Stimulated activated CD8-positive, alpha-beta memory T cell treated with anti-CD3 and anti-CD28 coated beads, Interleukin-4, amount 100 ng/mL, for 1 hour (primary cell): Measurements from ENCODE around the gene PTRH1.

ENCODE experiments used
- DNase-seq, 2 donors: peaks; one replicate each; pipeline ENCODE4 v3.0.0-alpha.2; 2020; ENCODE audit warnings: low read depth in 2 of 2, low spot score in 1 of 2

The PTRH1 gene

DNA sequence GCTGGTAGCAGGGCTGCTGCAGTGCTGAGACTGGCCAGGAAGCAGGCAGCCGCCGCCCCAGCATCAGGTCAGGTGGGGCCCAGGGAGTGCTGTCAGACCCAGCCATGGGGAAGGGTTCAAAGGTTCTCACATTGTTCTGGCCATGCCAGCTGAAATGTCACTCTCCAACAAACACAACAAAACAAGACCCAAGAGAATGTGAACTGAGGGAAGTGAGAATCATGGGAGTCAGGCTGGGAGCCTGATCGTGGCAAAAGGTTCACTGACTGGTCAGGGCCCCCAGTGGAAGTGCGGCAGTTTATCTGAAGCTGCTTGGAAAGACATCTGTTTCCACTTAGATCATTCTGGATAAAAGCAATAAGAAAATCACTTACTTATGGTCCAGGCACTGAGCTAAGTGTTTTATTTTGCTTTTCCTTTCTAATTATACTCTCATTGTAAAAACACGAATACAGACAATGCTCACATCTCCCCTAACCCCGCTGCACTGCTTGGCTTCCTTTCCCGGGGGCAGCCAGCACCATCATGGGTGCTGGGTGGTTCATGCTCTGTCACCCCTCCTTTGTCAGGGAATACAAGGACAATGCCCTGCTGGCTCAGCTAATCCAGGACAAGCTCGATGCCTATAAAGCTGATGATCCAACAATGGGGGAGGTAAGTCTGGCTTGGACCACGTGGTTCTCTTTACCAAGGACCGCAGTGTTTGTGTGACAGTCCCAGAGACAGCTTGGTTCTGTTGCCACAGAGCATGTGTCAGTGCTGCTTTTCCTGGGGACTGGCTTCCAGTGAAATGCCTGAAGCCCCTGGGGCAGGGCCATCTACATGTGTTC is 50.6 kb downstream of the PTRH1 start:
- no peak for DNase-seq

DNA sequence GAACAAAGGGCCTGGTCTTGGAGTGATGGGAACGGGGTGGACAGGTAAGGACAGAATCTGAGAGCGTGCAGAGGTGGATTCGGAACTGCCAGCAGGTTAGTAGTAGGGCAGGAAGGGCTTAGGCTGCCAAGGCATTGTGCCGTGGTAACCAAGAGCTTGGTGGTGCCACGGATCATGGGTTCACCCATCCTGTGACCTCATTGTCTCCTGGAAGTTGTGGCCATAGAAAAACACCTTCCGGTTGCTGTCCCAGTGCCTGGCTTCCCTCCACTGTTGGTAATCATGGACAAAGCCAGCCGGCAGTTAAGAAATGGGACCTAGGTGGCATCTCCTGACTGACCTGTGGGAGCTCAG is 51.2 kb downstream of the PTRH1 start:
- no peak for DNase-seq
